GM18858 (cell line): ENCODE measurements around the gene ZNF606.
"Not testable (repeated sequence)": the region's sequence is repeated elsewhere in the genome, so short reads cannot be mapped to it uniquely, and the experiment has no call there.

Experiments used
- ATAC-seq: cut with Tn5 transposase; IDR thresholded peaks from one replicate; pipeline ENCODE4 v1.9.1; 2021; ENCODE audit not compliant: unreplicated experiment

ZNF606 gene

DNA sequence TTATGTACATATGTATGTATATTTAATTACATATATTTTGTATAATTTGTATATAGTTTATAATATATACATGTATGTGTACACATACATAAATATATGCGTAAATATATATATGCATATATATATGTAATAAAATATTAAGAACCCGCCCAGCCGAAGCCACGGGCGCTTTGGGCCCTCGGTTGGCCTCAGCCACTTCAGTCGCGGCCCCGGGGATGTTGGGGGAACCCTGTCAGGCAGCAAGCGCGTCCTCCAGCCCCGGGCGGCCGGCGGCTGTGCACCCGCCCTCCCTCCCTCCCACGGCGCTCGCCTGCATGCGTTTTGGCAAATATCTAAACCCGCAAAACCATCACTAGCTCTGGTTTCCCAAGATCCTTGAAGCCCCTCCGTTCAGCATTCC is 7.9 kb upstream of the ZNF606 start:
- ATAC-seq = no peak

GRCh38 chr19:58009666-58010301 is 7.2 kb upstream of the ZNF606 start:
- ATAC-seq = peak; percentile 81

- ATAC-seq = no peak
Observed at GRCh38 chr19:58009301-58009665, 6.7 kb upstream of the ZNF606 start.

DNA sequence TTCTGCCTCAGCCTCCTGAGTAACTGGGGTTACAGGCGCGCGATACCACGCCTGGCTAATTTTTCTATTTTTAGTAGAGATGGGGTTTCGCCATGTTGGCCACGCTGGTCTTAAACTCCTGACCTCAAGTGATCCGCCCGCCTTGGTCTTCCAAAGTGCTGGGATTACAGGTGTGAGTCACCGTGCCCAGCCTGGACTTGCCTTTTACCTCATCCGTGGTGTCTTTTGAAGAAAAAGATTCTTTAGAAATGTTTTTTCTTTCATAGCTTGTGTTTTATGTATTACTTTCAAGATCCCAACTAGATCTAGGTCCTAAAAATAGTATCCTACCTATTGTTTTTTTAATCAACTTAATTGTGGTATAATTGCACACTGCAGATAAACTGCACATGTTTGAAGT is 6.3 kb upstream of the ZNF606 start:
- ATAC-seq = not testable (repeated sequence)

- ATAC-seq = no peak
Observed at GRCh38 chr19:58007285-58007684, 4.7 kb upstream of the ZNF606 start.

DNA sequence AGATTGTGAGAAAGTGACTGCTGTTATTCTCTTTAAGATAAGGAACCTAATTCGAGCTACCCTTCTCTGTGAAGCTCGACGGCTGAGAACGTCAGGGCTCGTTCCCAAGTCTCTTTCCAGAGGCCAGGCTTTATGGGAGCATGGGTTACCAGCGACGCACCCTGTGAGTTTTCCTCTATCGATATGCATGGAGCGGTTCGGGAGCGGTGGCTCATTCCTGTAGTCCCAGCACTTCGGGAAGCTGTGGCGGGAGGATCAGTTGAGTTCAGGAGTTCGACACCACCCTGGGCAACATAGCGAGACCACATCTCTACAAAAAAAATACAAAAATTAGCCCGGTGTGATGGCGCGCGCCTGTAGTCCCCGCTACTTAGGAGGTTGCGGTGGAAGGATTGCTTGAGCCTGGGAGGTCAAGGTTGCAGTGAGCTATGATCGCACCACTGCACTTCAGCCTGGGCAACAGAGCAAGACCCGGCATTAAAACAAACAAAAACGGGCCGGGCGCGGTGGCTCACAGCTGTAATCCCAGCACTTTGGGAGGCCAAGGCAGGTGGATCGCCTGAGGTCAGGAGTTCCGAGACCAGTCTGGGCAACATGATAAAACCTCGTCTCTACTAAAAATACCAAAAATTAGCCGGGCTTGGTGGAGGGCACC is 681 bp upstream of the ZNF606 start:
- no peak for ATAC-seq

GRCh38 chr19:58001895-58002369 is 688 bp downstream of the ZNF606 start:
- no peak for ATAC-seq

DNA sequence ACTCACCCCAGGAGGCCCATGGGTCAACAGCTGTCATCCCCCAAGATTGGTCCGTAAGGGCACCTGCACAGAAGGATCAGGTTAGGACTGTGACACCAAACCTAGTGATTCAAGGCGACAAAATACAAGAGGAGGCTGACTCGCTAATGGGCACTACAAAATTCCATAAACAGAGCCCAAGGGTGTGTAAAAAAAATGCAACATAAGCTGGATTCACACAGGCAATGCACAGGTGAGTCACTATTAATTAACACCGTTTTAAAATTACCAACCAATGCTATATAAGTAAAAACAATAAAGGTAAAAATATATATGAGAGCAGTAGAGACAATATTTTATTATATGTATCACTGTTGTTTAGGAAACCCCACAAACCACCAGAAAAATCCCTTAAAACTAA is 1.9 kb downstream of the ZNF606 start:
- no peak for ATAC-seq

DNA sequence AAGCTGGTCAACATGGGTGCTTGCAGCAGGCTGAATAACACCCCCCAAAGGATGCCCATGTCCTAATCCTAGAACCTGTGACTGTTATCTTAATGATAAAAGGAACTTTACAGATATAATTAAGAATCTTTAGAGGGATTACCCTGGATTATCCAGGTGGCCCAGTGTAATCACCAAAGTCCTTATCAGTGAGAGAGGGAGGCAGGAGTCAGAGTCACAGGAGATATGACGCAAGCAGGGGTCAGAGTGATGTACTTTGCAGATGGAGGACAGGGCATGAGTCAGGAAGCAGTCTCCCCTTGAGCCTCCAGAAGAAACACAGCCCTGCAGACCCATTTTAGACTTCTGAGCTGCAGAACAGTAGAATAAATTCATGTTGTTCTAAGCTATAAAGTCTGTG is 9.8 kb downstream of the ZNF606 start:
- no peak for ATAC-seq

GRCh38 chr19:57978586-57979289 is 23.9 kb downstream of the ZNF606 start:
- ATAC-seq = no peak

- no peak for ATAC-seq
Observed at GRCh38 chr19:57974434-57974833, 28.2 kb downstream of the ZNF606 start, which contains the start of gene C19orf18. Gene C19orf18 (minus strand): TSS chr19:57974534. CDS start chr19:57974432, 102 bp downstream.

GRCh38 chr19:57964761-57965160 is 37.9 kb downstream of the ZNF606 start:
- no peak for ATAC-seq

GRCh38 chr19:57961785-57962184 is 40.8 kb downstream of the ZNF606 start:
- ATAC-seq = no peak

DNA sequence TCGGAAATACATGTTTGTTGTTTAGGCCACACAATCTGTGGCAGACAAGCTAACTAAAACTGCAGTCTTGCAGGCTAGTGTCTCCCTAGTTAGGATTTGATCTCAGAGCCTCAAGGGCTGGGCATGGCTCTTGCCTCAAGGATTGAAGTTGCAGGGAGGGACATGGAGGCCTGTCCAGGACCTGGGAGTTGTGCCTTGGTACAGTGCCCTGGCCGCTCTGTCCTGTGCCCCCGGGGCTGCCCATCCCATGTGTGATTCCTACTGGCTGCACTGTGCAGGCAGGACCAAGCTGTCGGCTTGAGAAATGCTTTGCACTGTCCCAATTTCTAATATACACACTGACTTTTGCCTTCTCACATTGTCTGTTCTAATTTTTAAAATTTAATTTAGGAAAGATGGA is 47.6 kb downstream of the ZNF606 start:
- ATAC-seq = no peak

GRCh38 chr19:57949702-57950101 is 52.9 kb downstream of the ZNF606 start:
- ATAC-seq = no peak

DNA sequence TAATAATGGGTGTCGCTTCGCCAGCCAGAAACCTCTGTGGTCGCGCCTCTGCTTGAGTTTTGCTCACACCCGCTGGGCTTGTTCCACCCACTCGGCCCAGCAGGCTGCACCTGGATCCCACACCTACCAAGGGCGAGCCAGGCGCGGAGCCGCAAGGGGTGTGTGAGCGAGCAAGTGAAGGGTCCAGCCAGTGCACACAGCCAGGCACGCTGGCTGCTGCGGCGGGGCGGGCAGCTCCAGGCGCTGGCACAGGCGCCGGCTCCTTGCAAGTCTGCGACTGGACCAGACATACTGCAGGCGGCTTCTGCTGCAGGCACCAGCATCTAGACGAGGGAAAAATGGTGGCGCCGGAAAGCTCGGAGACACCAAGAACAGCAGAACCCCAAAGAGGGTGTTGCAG is 53.3 kb downstream of the ZNF606 start:
- no peak for ATAC-seq

DNA sequence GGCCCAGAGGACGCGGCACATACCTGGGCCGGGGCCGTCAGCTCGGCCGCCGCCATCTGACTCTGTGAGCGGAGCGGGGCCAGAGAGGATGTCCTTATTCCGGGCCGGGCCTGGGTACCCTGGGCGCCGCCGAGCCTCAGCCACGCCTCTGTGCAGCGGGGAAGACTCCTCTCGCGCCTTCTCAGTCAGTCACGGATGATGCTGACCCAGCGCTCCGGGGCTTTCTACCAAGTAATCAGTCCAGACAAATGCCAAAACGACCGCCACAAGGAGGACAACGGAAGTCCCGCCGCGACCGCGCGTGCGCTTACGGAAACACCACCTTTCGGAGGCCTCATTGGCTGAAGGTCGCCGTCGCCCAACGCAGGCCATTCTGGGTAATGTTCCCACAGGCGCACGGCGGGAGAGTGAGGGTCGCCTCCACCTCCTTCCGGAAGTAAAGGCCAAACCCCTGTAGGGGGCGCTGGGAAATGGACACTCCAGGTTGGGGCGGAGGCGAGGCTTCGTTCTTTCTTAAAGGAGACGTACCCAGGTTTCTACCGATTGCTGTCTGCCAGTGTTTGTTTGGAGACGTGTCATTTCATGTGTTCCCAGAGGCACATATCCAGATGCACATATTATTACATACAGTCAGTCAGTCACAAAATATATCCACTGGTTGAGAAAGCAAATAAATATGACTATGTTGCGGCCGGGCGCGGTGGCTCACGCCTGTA is 55.0 kb downstream of the ZNF606 start, which contains the start of gene ZNF256:
TSS of gene ZNF256 (minus strand) at position 288 of the 716 bp plus-strand sequence. CDS start at position 56, 232 bp downstream.
- ATAC-seq = peak; percentile 67

- ATAC-seq = no peak
Observed at GRCh38 chr19:57947088-57947418, 55.6 kb downstream of the ZNF606 start.

DNA sequence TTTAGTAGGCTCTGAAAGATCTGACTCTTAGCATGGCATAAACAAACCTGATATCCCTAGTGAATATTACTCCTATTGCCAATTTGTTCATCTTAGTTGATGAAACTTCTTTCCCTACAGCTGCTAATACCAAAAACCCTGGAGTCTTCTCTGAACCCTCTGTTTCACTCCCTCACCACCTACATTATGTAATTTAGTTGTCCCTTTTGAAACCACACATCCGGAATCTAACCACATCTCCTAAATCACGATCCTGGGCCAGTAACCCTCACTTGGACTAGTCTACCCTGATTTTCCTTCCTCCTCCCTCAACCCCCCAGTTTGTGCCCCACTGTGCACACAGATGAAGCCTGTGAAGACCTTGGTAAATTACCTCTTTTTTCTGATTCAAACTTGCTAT is 56.3 kb downstream of the ZNF606 start:
- ATAC-seq = no peak

DNA sequence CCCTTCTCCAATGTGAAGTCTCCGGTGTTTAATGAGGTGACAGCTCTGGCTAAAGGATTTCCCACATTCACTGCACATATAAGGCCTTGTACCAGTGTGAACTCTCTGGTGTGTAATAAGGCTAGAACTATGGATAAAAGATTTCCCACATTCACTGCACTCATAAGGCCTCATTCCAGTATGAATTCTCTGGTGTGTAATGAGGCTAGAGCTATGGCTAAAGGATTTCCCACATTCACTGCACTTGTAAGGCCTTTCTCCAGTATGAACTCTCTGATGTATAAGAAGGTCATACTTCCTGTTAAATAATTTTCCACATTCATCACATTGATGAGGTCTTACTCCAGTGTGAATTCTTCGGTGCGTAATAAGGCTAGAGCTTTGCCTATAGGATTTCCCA is 61.0 kb downstream of the ZNF606 start:
- ATAC-seq = no peak

DNA sequence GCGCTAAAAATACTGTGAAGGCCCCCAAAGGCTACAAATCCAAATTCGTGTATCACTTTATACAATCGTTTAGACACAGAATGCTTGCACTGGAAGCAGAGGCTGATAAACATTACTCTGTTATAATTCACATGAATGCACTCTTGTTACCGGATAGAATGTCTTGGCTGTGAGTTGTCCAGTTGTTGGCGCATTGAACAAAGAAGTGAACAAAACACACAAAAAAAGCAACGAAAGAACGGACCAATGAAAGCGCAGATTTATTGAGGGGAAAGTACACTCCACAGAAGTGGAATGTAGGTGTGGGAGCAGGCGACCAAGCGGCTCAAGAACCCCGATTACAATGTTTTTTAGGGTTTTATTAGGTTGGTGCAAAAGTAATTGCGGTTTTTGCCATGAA is 66.9 kb downstream of the ZNF606 start:
- no peak for ATAC-seq
